CD4-positive, alpha-beta T cell (primary cell): ENCODE data around the gene CHCHD4. TPM values are rescaled to one million over a fixed set of nuclear protein-coding genes. Genes with fewer than 3 reads are reported as not detected.
"Not testable (repeated sequence)": the region's sequence is repeated elsewhere in the genome, so short reads cannot be mapped to it uniquely, and the experiment has no call there.

Experiments used
- ATAC-seq: fragments of 200-7000 bp; cut with Tn5 transposase; one replicate; pipeline ENCODE4 v1.10.0; 2022; ENCODE audit warnings: mild to moderate bottlenecking; ENCODE audit not compliant: poor library complexity
- CTCF ChIA-PET: fragments of 350-600 bp; sonication (Branson Sonifier 250); formaldehyde crosslinking; loops from one replicate; lab custom pipeline; 2021; ENCODE audit warnings: antibody characterized with exemption, inconsistent platforms; lab: Charles Lee
- POLR2A ChIA-PET: fragments of 350-600 bp; sonication (Branson Sonifier 250); formaldehyde crosslinking; loops from one replicate; lab custom pipeline; 2021; ENCODE audit warnings: antibody characterized with exemption, inconsistent platforms; lab: Charles Lee
- DNase-seq, 14 experiments: peaks; one replicate each; pipeline ENCODE4 v3.0.0-alpha.2; 2013 to 2020; ENCODE audit warnings: mixed read lengths in 2 of 14
- H3K27ac ChIP-seq, 2 donors: one replicate each; pipeline versions ENCODE4 v1.5.1 to v1.7.0; 2013; ENCODE audit warnings: low read length in 2 of 2, low read depth in 1 of 2, mild to moderate bottlenecking in 1 of 2
- H3K27me3 ChIP-seq, 2 experiments: 1 replicate in 1 of 2; 2 replicates in 1 of 2; pipeline versions ENCODE4 v1.6.1 to v1.7.0; 2013; ENCODE audit warnings: low read length in 2 of 2, control low read depth in 1 of 2, mild to moderate bottlenecking in 1 of 2, moderate library complexity in 1 of 2; ENCODE audit not compliant: insufficient read depth in 2 of 2, control insufficient read depth in 1 of 2
- H3K36me3 ChIP-seq: one replicate; pipeline ENCODE4 v1.6.1; 2013; ENCODE audit warnings: low read length, control low read depth; ENCODE audit not compliant: insufficient read depth
- H3K4me1 ChIP-seq: one replicate; pipeline ENCODE4 v1.6.1; 2013; ENCODE audit warnings: low read length, control low read depth; ENCODE audit not compliant: insufficient read depth
- H3K4me3 ChIP-seq: one replicate; pipeline ENCODE4 v1.5.1; 2013; ENCODE audit warnings: mild to moderate bottlenecking, low read length, moderate library complexity
- H3K9me3 ChIP-seq, 2 experiments: 1 replicate in 1 of 2; 2 replicates in 1 of 2; pipeline versions ENCODE4 v1.6.1 to v1.7.0; 2013; ENCODE audit warnings: low read length in 2 of 2, mild to moderate bottlenecking in 2 of 2, control low read depth in 1 of 2, moderate library complexity in 1 of 2; ENCODE audit not compliant: control insufficient read depth in 1 of 2, insufficient read depth in 1 of 2
- H3K27ac Mint-ChIP-seq: one replicate; pipeline ENCODE4 v1.8.0; 2020; ENCODE audit warnings: mixed read lengths
- H3K27me3 Mint-ChIP-seq: one replicate; pipeline ENCODE4 v1.8.0; 2021; ENCODE audit warnings: mixed read lengths
- H3K36me3 Mint-ChIP-seq: one replicate; pipeline ENCODE4 v1.8.0; 2021; ENCODE audit warnings: low read depth, mixed read lengths
- H3K4me1 Mint-ChIP-seq: one replicate; pipeline ENCODE4 v1.8.0; 2021; ENCODE audit warnings: low read depth, mixed read lengths
- H3K4me3 Mint-ChIP-seq: one replicate; pipeline ENCODE4 v1.8.0; 2020; ENCODE audit warnings: mild to moderate bottlenecking, mixed read lengths
- H3K9me3 Mint-ChIP-seq: one replicate; pipeline ENCODE4 v1.8.0; 2020; ENCODE audit warnings: mixed read lengths
- CTCF ChIP-seq: fragments of 200-600 bp; IDR thresholded peaks from one replicate; pipeline ENCODE4 v1.8.0; 2022; ENCODE audit warnings: antibody characterized with exemption, mild to moderate bottlenecking
- intact Hi-C, 2 experiments: fragments of 100-400 bp; cut with DNase I in 1 of 2; cut with micrococcal nuclease in 1 of 2; formaldehyde crosslinking; loops; one replicate each; pipeline versions ENCODE4 v1.15.1 to v1.9.0; 2023 to 2025; cut with DNase I, micrococcal nuclease
- total RNA-seq, 174 experiments: library from RNA in 2 of 174; stranded (reverse) in 2 of 174; gene quantifications; one replicate each; pipeline ENCODE4 v1.2.3 and lab custom pipeline; 2021 to 2026

CHCHD4 gene
- total RNA-seq, 2 experiments from 2014 or later, result 0.50 to 1.1 TPM

GRCh38 chr3:14123308-14124222 lies 1.1 kb downstream of the CHCHD4 start:
- Mint-ChIP-seq H3K4me1 (peaks cover 71% of the 10 kb centered on the region), H3K27me3 (no peaks in the 10 kb centered on the region), H3K9me3 (no peaks in the 10 kb centered on the region), H3K27ac (peak overlapping the region; percentile 91), H3K36me3 (peaks cover 54% of the 10 kb centered on the region), H3K4me3 (peak overlapping the region; percentile 97)
- ATAC-seq (no peak), DNase-seq (peak in 1 of 14 experiments; percentile 28)
- POLR2A ChIA-PET, result interaction anchor here (1.1 to 4.5 kb wide), 13 partner anchors 7 to 976 kb away, joined by 3 to 129 read pairs (median 10); partner anchors contain the start of genes CCDC174, HDAC11, LSM3 and RBSN
- Histone ChIP-seq H3K4me1 (peaks cover 53% of the 10 kb centered on the region), H3K27ac (peak overlapping the region; percentile 76 to 86), H3K36me3 (peaks cover 19% of the 10 kb centered on the region), H3K27me3 (no peaks in the 10 kb centered on the region), H3K9me3 (no peaks in the 10 kb centered on the region), H3K4me3 (peak overlapping the region; percentile 96)
- intact Hi-C loops, result loop anchor here (1.0 to 10.0 kb wide), 10 partner anchors 19 to 941 kb away; partner anchors contain the start of genes LSM3 (in 2 of the 2), XPC (in 2 of the 2), CCDC174 (in 1 of the 2) and HDAC11 (in 1 of the 2)
- TF ChIP-seq CTCF, result no peak
- CTCF ChIA-PET, result interaction anchor here (1.1 to 4.1 kb wide), 3 partner anchors 9 to 243 kb away, joined by 3 to 44 read pairs (median 3); partner anchors contain the start of gene WNT7A

DNA sequence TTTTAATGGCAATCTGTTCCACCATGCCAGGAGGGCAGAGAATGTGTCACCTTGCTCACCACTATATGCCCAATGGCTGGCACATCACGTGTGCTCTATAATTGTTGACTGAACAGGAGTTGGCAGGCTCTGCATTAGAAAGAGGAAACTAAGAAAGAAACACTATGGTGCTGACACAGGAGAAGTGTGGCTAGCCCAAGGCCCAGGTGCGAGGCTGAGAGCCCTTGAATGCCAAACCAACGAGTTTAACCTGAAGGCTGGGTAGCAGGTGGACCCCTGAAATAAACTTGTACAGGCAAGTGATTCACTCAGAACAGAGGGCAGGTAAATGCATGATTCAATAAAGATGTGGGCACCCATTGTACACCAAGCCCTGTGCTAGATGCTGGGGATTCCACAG lies 2.4 kb downstream of the CHCHD4 start:
- Histone ChIP-seq H3K27me3 (no peaks in the 10 kb centered on the region), H3K27ac (no peak overlapping the region), H3K4me1 (peaks cover 41% of the 10 kb centered on the region), H3K9me3 (no peaks in the 10 kb centered on the region), H3K4me3 (no peak overlapping the region), H3K36me3 (peaks cover 7% of the 10 kb centered on the region)
- peak overlapping the region; percentile 68 for H3K4me3 Mint-ChIP-seq
- ATAC-seq, result no peak
- ChIA-PET POLR2A (interaction anchor here (2.9 to 4.5 kb wide), 3 partner anchors 21 to 642 kb away, joined by 10 to 129 read pairs (median 84); partner anchors contain the start of genes HDAC11, LSM3 and XPC), CTCF (interaction anchor here (0.7 to 4.1 kb wide), 2 partner anchors 22 to 242 kb away, joined by 3 to 44 read pairs; no protein-coding TSS in a partner anchor)
- peaks cover 49% of the 10 kb centered on the region for H3K36me3 Mint-ChIP-seq
- H3K4me1 Mint-ChIP-seq, result peaks cover 58% of the 10 kb centered on the region
- peak overlapping the region; percentile 7 for H3K27ac Mint-ChIP-seq
- no peaks in the 10 kb centered on the region for H3K9me3 Mint-ChIP-seq
- DNase-seq, result no peak
- no peak for TF ChIP-seq CTCF
- intact Hi-C loops, result loop anchor here (5.0 to 10.0 kb wide), 5 partner anchors 225 to 942 kb away; partner anchors contain the start of genes HDAC11 (in 1 of the 2), MRPS25 (in 1 of the 2) and NR2C2 (in 1 of the 2)
- no peaks in the 10 kb centered on the region for H3K27me3 Mint-ChIP-seq

DNA sequence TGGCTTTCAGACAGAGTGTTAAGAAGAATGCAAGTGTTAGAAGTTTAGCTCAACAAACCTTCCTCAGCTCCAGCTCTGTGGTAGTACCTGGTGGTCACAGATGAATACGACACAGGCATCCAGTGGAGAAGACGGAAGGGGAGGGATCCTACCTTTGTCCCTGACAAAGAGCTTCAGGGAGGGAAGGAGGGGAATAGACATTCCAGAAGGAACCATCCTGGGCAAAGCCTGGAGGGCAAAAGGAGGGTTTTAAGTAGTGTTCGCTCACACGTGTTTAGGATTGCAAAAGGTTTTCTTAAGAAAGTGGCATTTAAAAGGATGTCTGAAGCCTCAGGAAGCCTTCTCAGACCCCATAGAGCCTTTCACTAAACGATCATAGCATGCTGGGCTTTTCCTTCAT lies 2.8 kb downstream of the CHCHD4 start:
- no peaks in the 10 kb centered on the region for H3K9me3 ChIP-seq
- peak overlapping the region; percentile 7 for H3K27ac Mint-ChIP-seq
- no peaks in the 10 kb centered on the region for H3K27me3 ChIP-seq
- POLR2A ChIA-PET, result interaction anchor here (4.5 kb wide), 1 partner anchor 57 kb away, joined by 129 read pairs; the partner anchor contains the start of genes LSM3 and XPC
- no peak overlapping the region for H3K27ac ChIP-seq
- no peak for TF ChIP-seq CTCF
- H3K4me1 Mint-ChIP-seq, result peaks cover 54% of the 10 kb centered on the region
- H3K36me3 ChIP-seq, result peaks cover 7% of the 10 kb centered on the region
- DNase-seq, result no peak
- no peaks in the 10 kb centered on the region for H3K27me3 Mint-ChIP-seq
- no peak for ATAC-seq
- no peaks in the 10 kb centered on the region for H3K9me3 Mint-ChIP-seq
- intact Hi-C loops, result loop anchor here (5.0 to 10.0 kb wide), 5 partner anchors 225 to 943 kb away; partner anchors contain the start of genes HDAC11 (in 1 of the 2), MRPS25 (in 1 of the 2) and NR2C2 (in 1 of the 2)
- H3K36me3 Mint-ChIP-seq, result peaks cover 49% of the 10 kb centered on the region
- CTCF ChIA-PET, result no interaction called here
- H3K4me1 ChIP-seq, result peaks cover 36% of the 10 kb centered on the region
- H3K4me3 Mint-ChIP-seq, result peak overlapping the region; percentile 67
- H3K4me3 ChIP-seq, result no peak overlapping the region

DNA sequence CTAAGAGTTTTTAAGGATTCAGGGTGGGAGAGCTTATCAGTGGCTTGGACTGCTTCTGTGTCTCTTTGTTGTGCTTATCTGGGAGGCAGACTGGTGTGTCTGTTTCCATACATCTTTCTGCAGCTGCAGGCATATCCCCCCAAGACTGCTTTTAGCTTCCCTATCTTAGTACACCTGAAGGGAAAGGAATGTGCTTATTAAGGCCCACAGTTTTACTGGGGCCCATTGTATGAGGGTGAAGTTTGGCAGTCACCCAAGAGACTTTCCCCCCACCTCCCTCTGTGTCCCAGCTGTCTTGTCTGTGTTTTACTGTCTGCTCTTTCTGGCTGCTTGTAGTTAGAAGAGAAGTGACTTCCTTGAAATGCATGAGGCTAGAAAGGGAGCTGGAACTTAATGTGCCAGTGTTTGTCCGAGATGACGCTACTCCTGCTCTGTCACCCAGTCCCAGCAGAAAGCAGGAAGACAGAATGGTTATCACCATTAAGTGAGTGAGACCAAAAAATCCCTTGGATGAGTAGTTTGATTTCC lies 3.7 kb downstream of the CHCHD4 start:
- CTCF ChIA-PET, H3K27ac Mint-ChIP-seq: not testable (repeated sequence)
- intact Hi-C loops, result loop anchor here (5.0 to 10.0 kb wide), 5 partner anchors 224 to 944 kb away; partner anchors contain the start of genes HDAC11 (in 1 of the 2), MRPS25 (in 1 of the 2) and NR2C2 (in 1 of the 2)

More for the DNA sequence above, 3.7 kb downstream of the CHCHD4 start:
- POLR2A ChIA-PET, H3K27me3 ChIP-seq, H3K9me3 Mint-ChIP-seq, H3K27ac ChIP-seq, H3K27me3 Mint-ChIP-seq, ATAC-seq, H3K4me3 Mint-ChIP-seq, H3K9me3 ChIP-seq, H3K4me3 ChIP-seq, DNase-seq: not testable (repeated sequence)
- Mint-ChIP-seq H3K4me1 (peaks cover 45% of the 10 kb centered on the region), H3K36me3 (peaks cover 53% of the 10 kb centered on the region)
- peaks cover 28% of the 10 kb centered on the region for H3K4me1 ChIP-seq
- H3K36me3 ChIP-seq, result peaks cover 13% of the 10 kb centered on the region
